B cell (primary cell): Measurements from ENCODE around the gene NCL. TPM values are rescaled to one million over a fixed set of nuclear protein-coding genes. Genes with fewer than 3 reads are reported as not detected.

Experiments used
- ATAC-seq: fragments of 200-7000 bp; cut with Tn5 transposase; one replicate; pipeline ENCODE4 v1.10.0; 2021; ENCODE audit warnings: low read depth, mild to moderate bottlenecking, moderate number of reproducible peaks, moderate library complexity
- CTCF ChIA-PET: fragments of 350-600 bp; sonication (Branson Sonifier 250); formaldehyde crosslinking; loops from one replicate; lab custom pipeline; 2021; ENCODE audit warnings: antibody characterized with exemption, inconsistent platforms; lab: Charles Lee
- POLR2A ChIA-PET: fragments of 350-600 bp; sonication (Branson Sonifier 250); formaldehyde crosslinking; loops from one replicate; lab custom pipeline; 2021; ENCODE audit warnings: antibody characterized with exemption; lab: Charles Lee
- DNase-seq: peaks from one replicate; pipeline ENCODE4 v3.0.0; 2013
- H2AFZ ChIP-seq: 2 replicates; pipeline ENCODE4 v1.6.1; 2012; ENCODE audit warnings: mild to moderate bottlenecking, low read depth, low read length; ENCODE audit not compliant: insufficient read depth, poor library complexity, severe bottlenecking
- H3K27ac ChIP-seq, 2 donors: 1 replicate in 1 of 2; 2 replicates in 1 of 2; pipeline ENCODE4 v1.5.1; 2012 to 2013; ENCODE audit warnings: low read length in 2 of 2, mild to moderate bottlenecking in 2 of 2, moderate library complexity in 1 of 2
- H3K27me3 ChIP-seq, 4 experiments: fragments of 200-600 bp in 1 of 4; sonication (generic) in 1 of 4; replicated peaks in 1 of 4; 1 replicate in 2 of 4; 2 replicates in 2 of 4; pipeline versions ENCODE4 v1.6.1 to v1.7.0; 2013 to 2016; ENCODE audit warnings: low read length in 3 of 4, mild to moderate bottlenecking in 2 of 4, mixed read lengths in 1 of 4, moderate library complexity in 1 of 4; ENCODE audit not compliant: insufficient read depth in 4 of 4, control insufficient read depth in 3 of 4; ENCODE audit errors: control extremely low read depth in 1 of 4
- H3K36me3 ChIP-seq, 2 experiments: replicated peaks in 1 of 2; 1 replicate in 1 of 2; 2 replicates in 1 of 2; pipeline versions ENCODE4 v1.6.1 to v1.7.1; 2013; ENCODE audit warnings: low read length in 1 of 2; ENCODE audit not compliant: insufficient read depth in 2 of 2, control insufficient read depth in 1 of 2; ENCODE audit errors: control extremely low read depth in 1 of 2, extremely low read depth in 1 of 2
- H3K4me1 ChIP-seq, 2 donors: fragments of 200-600 bp in 1 of 2; sonication (generic) in 1 of 2; 1 replicate in 1 of 2; 2 replicates in 1 of 2; pipeline versions ENCODE4 v1.5.1 to v1.6.1; 2013 to 2017; ENCODE audit warnings: low read length in 2 of 2; ENCODE audit not compliant: control insufficient read depth in 2 of 2, insufficient read depth in 2 of 2
- H3K4me2 ChIP-seq: replicated peaks from 2 replicates; pipeline ENCODE3; 2012; ENCODE audit warnings: mild to moderate bottlenecking, low read depth, low read length; ENCODE audit not compliant: poor library complexity, severe bottlenecking
- H3K4me3 ChIP-seq, 5 experiments: fragments of 200-600 bp in 1 of 5; sonication (generic) in 1 of 5; 1 replicate in 3 of 5; 2 replicates in 2 of 5; pipeline versions ENCODE4 v1.5.1 to v1.7.0; 2011 to 2016; ENCODE audit warnings: low read length in 4 of 5, mild to moderate bottlenecking in 4 of 5, low read depth in 2 of 5, control low read depth in 1 of 5, moderate library complexity in 1 of 5; ENCODE audit not compliant: insufficient read depth in 1 of 5; ENCODE audit errors: control extremely low read depth in 1 of 5, extremely low read depth in 1 of 5
- H3K79me2 ChIP-seq: fragments of 200-600 bp; sonication (generic); one replicate; pipeline ENCODE4 v1.6.0; 2016; ENCODE audit warnings: low read length; ENCODE audit not compliant: control insufficient read depth, insufficient read depth
- H3K9ac ChIP-seq: fragments of 200-600 bp; sonication (generic); 2 replicates; pipeline ENCODE4 v1.6.1; 2017; ENCODE audit warnings: mild to moderate bottlenecking, low read length, moderate library complexity
- H3K9me3 ChIP-seq, 3 donors: one replicate each; pipeline versions ENCODE4 v1.6.1 to v1.7.1; 2013; ENCODE audit warnings: low read length in 2 of 3; ENCODE audit not compliant: control insufficient read depth in 2 of 3, insufficient read depth in 1 of 3; ENCODE audit errors: control extremely low read depth in 1 of 3
- H4K20me1 ChIP-seq: 2 replicates; pipeline ENCODE4 v1.6.0; 2012; ENCODE audit warnings: mild to moderate bottlenecking, low read length; ENCODE audit not compliant: insufficient read depth, control insufficient read depth, poor library complexity, severe bottlenecking
- H3K27ac Mint-ChIP-seq: one replicate; pipeline ENCODE4 v1.8.0; 2021; ENCODE audit warnings: mixed read lengths
- H3K27me3 Mint-ChIP-seq: one replicate; pipeline ENCODE4 v1.8.0; 2021; ENCODE audit warnings: mixed read lengths
- H3K4me1 Mint-ChIP-seq: one replicate; pipeline ENCODE4 v1.8.0; 2021; ENCODE audit warnings: mixed read lengths
- H3K4me3 Mint-ChIP-seq: one replicate; pipeline ENCODE4 v1.8.0; 2021; ENCODE audit warnings: mixed read lengths
- H3K9me3 Mint-ChIP-seq: one replicate; pipeline ENCODE4 v1.8.0; 2022; ENCODE audit warnings: mixed read lengths; ENCODE audit not compliant: insufficient read depth
- CTCF ChIP-seq: fragments of 200-600 bp; IDR thresholded peaks from one replicate; pipeline ENCODE4 v1.8.0; 2022; ENCODE audit warnings: antibody characterized with exemption, mild to moderate bottlenecking
- EZH2 ChIP-seq: IDR thresholded peaks from 2 replicates; pipeline ENCODE4 v1.6.1; 2012; ENCODE audit warnings: borderline replicate concordance, low read depth, mild to moderate bottlenecking, moderate library complexity, low read length; ENCODE audit not compliant: insufficient read depth, poor library complexity, severe bottlenecking
- WGBS: methylation state at CpG from one replicate; pipeline ENCODE4 v1.1.5; 2013; ENCODE audit warnings: missing lambda C conversion rate; ENCODE audit not compliant: insufficient coverage; 5-methylcytosine and 5-hydroxymethylcytosine counted together
- intact Hi-C: fragments of 100-400 bp; cut with micrococcal nuclease; formaldehyde crosslinking; loops from one replicate; pipeline ENCODE4 v1.10.0; 2022
- polyA plus RNA-seq: library from polyadenylated mRNA; depleted of rRNA; stranded (reverse); fragments of >200 nt; gene quantifications from 2 replicates; pipeline ENCODE4 v1.2.3, GENCODE V29; 2012
- total RNA-seq, 2 donors: library from RNA; stranded (reverse); fragments of 120-200 nt in 1 of 2; gene quantifications; 1 replicate in 1 of 2; 2 replicates in 1 of 2; pipeline versions ENCODE4 v1.2.3 to v1.2.4, GENCODE V29; 2013 to 2022

NCL gene
- total and polyA plus RNA-seq, 2 donors (not counting 1 experiment from before 2014, with no cell fraction given): 25.8 to 439 TPM

DNA sequence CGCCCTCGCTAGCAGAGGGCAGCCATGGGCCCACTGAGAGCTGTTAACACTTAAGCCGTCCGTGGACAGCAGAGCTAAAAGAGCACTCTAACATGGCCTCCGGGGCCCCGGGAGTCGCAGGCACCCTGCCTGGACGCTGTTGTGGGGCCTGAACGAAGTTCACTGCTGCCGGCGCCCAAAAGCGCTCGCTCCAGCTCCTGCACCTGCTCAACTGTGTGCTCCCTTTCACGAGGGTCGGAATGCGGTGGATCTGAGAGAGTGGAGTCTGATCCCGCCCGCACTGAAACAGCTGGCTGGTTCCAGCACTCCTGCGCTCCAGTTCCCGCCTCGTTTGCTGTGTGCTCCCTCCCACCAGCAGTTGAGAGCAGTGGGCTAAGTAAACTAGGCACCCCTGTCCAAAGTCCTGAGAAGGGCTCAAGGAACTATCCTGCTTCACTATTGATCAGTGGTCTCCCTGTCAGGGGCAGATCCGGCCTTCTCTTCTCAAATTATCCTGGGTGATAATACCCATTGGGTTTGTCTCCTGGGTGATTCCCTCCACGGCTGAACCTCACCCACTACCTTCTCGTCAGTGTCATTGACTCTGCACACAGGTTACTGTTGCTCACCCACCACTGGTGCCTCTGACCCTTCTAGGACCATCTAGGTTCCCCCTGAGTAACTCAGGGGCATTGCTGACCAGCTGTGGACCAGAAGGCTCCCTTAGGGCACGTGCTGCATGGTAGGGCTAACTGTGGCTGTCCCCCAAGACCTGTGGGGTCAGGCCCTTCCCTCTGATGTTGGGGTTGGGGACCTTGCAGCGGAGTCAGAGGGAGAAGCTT is 45.3 kb downstream of the NCL start:
- Histone ChIP-seq H3K4me1 (no peaks in the 10 kb centered on the region), H3K36me3 (no peaks in the 10 kb centered on the region), H3K4me3 (no peak overlapping the region), H4K20me1 (no peaks in the 10 kb centered on the region), H2AFZ (no peak overlapping the region), H3K27me3 (peaks cover 0 to 8% (median 5%) of the 10 kb centered on the region in 4 experiments), H3K9ac (no peak overlapping the region), H3K79me2 (no peaks in the 10 kb centered on the region), H3K9me3 (no peaks in the 10 kb centered on the region), H3K27ac (no peak overlapping the region), H3K4me2 (no peak overlapping the region)
- peaks cover 15% of the 10 kb centered on the region for H3K27me3 Mint-ChIP-seq
- TF ChIP-seq EZH2: no peak
- no peak for TF ChIP-seq CTCF
- no peaks in the 10 kb centered on the region for H3K4me1 Mint-ChIP-seq
- no peak for ATAC-seq
- DNase-seq: no peak
- 96% methylated on average over 26 of the region's 26 CpGs for WGBS
- no peaks in the 10 kb centered on the region for H3K9me3 Mint-ChIP-seq
- no peak overlapping the region for H3K4me3 Mint-ChIP-seq
- ChIA-PET POLR2A (no interaction called here), CTCF (interaction anchor here (0.5 to 21.6 kb wide), 2 partner anchors 192 to 631 kb away, joined by 4 to 325 read pairs; no protein-coding TSS in a partner anchor)
- intact Hi-C loops: no loop called here
- no peak overlapping the region for H3K27ac Mint-ChIP-seq

GRCh38 chr2:231415029-231415428 is 49.3 kb downstream of the NCL start:
- peaks cover 12 to 13% of the 10 kb centered on the region in 2 donors for H3K4me1 ChIP-seq
- Mint-ChIP-seq H3K27me3 (peaks cover 25% of the 10 kb centered on the region), H3K27ac (no peak overlapping the region), H3K4me1 (peaks cover 7% of the 10 kb centered on the region), H3K9me3 (no peaks in the 10 kb centered on the region), H3K4me3 (no peak overlapping the region)
- ChIA-PET POLR2A (no interaction called here), CTCF (interaction anchor here (0.7 to 21.6 kb wide), 10 partner anchors 10 to 311 kb away, joined by 3 to 325 read pairs (median 4); no protein-coding TSS in a partner anchor)
- no peak for TF ChIP-seq EZH2
- no peak for TF ChIP-seq CTCF
- peaks cover 0 to 7% (median 4%) of the 10 kb centered on the region in 3 donors for H3K9me3 ChIP-seq
- H3K9ac ChIP-seq: no peak overlapping the region
- intact Hi-C loops: no loop called here
- no peaks in the 10 kb centered on the region for H4K20me1 ChIP-seq
- DNase-seq: no peak
- H2AFZ ChIP-seq: no peak overlapping the region
- H3K79me2 ChIP-seq: no peaks in the 10 kb centered on the region
- ATAC-seq: no peak
- H3K36me3 ChIP-seq: no peaks in the 10 kb centered on the region
- H3K27ac ChIP-seq: no peak overlapping the region
- peaks cover 0 to 26% (median 10%) of the 10 kb centered on the region in 4 experiments for H3K27me3 ChIP-seq
- no peak overlapping the region for H3K4me3 ChIP-seq
- H3K4me2 ChIP-seq: no peak overlapping the region
